Heart left ventricle (tissue), 13 donors: ENCODE results near the gene SSBP2.

Experiments
- CTCF ChIP-seq, 12 donors: fragments of 200-600 bp; sonication (generic) in 4 of 12; IDR thresholded peaks; one replicate each; pipeline versions ENCODE4 v1.5.0 to v1.8.0; 2018 to 2022; ENCODE audit warnings: antibody characterized with exemption in 12 of 12, mild to moderate bottlenecking in 5 of 12
- POLR2A ChIP-seq, 2 donors: fragments of 450-650 bp; IDR thresholded peaks; one replicate each; pipeline ENCODE4 v1.6.1; 2017; ENCODE audit warnings: antibody characterized with exemption in 2 of 2, mild to moderate bottlenecking in 2 of 2, moderate library complexity in 2 of 2
- donor health status: ischemic (EF 13 %, LVEDD 7.1; RV severe dilation, severe dysfunction).
- donor health status: DM: no; HTN: yes; CAD: no.
- donor health status: DM: no; HTN: no; CAD: no.
- donor health status: ischemic (EF 25% LVEDD 6.9; RV normal size, moderate dysfunction).
- donor health status: ischemic (EF 25% LVEDD 5.7; RV mildly dilated, moderate dysfunction).
- donor health status: ischemic (EF 35%, LVEDD 5.7; RV mildly dilated, moderate dysfunction).
- donor health status: nonischemic (EF 11% LVEDD 7.7; RV severe dilation, severe dysfunction).
- donor health status: DM: yes; HTN: yes; CAD: no.
- donor health status: PGD.
- donor health status: ischemic (EF 29% LVEDD 5.4; RV normal size, mild dysfunction).
- donor health status: nonischemic (EF 23%, LVEDD 6.1; RV moderate dilation, normal function).

DNA sequence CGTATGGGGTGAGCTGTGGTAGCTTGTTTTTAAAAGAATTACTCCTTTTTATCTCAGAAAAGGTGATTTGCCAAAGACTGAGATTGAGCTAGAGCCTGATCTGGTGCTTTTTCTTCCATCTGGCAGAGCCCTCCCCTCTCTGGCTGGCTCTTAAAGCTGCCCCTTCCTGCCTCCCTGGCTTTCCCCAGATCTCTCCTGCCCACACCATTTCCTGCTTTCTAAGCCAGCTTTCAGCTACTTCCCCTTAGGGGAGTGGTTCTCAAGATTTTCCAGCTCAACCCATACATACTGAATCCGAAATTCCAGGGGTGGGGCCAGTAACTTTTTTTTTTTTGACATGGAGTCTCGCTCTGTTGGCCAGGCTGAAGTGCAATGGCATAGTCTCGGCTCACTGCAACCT lies 352.2 kb downstream of the SSBP2 start:
- no peak for TF ChIP-seq POLR2A (IDR thresholded peaks at IDR 0.05)
- no peak for TF ChIP-seq CTCF (IDR thresholded peaks at IDR 0.05)
